Measurements from ENCODE around the gene PROM1. TPM values are rescaled to one million over a fixed set of nuclear protein-coding genes. Genes with fewer than 3 reads are reported as not detected.

Gene PROM1
- total RNA-seq, 5 donors from 2014 or later (not counting 1 experiment from before 2014, with no cell fraction given), result 0.38 to 2.0 (median 1.4) TPM

GRCh38 chr4:16029886-16030285 is 53.9 kb downstream of the PROM1 start:
- Mint-ChIP-seq H3K36me3 (no peaks in the 10 kb centered on the region), H3K27me3 (peaks cover 0 to 20% of the 10 kb centered on the region in 2 donors), H3K4me3 (no peak overlapping the region), H3K9me3 (no peaks in the 10 kb centered on the region), H3K4me1 (no peaks in the 10 kb centered on the region), H3K27ac (no peak overlapping the region)
- ChIA-PET POLR2A (no interaction called here), CTCF (interaction anchor here (0.6 to 5.5 kb wide), 8 partner anchors 161 to 1418 kb away, joined by 3 to 38 read pairs (median 3); no protein-coding TSS in a partner anchor)
- Histone ChIP-seq H3K4me1 (ENCODE audit: control insufficient read depth in 1 of 2, extremely low read depth in 1 of 2, insufficient read depth in 2 of 2, low read length in 2 of 2) (peaks cover 0 to 10% of the 10 kb centered on the region in 2 experiments), H3K4me3 (ENCODE audit: control insufficient read depth in 1 of 2, extremely low read depth in 1 of 2, low read length in 1 of 2) (no peak overlapping the region), H3K9me3 (no peaks in the 10 kb centered on the region), H3K27ac (ENCODE audit: low read length) (no peak overlapping the region), H3K27me3 (replicated peaks in 1 of 2; ENCODE audit: control insufficient read depth in 2 of 2, extremely low read depth in 1 of 2, insufficient read depth in 2 of 2, low read length in 1 of 2) (peaks cover 0 to 3% of the 10 kb centered on the region in 2 experiments), H3K36me3 (ENCODE audit: control insufficient read depth in 2 of 2, extremely low read depth in 1 of 2, insufficient read depth in 1 of 2, low read length in 1 of 2) (no peaks in the 10 kb centered on the region)
- WGBS (ENCODE audit: insufficient coverage), result no CpG with 5 or more reads among the region's 1 CpG
- DNase-seq (no peak), ATAC-seq (replicated peaks in 1 of 4) (no peak)

GRCh38 chr4:16029262-16029661 is 54.6 kb downstream of the PROM1 start:
- ChIA-PET POLR2A (no interaction called here), CTCF (interaction anchor here (0.7 to 5.5 kb wide), 3 partner anchors 188 to 236 kb away, joined by 3 to 38 read pairs (median 4); no protein-coding TSS in a partner anchor)
- no peaks in the 10 kb centered on the region for H3K9me3 Mint-ChIP-seq
- no peak overlapping the region for H3K27ac Mint-ChIP-seq
- H3K36me3 Mint-ChIP-seq, result no peaks in the 10 kb centered on the region
- DNase-seq (no peak), ATAC-seq (replicated peaks in 1 of 4) (no peak)
- Histone ChIP-seq H3K27me3 (replicated peaks in 1 of 2; ENCODE audit: control insufficient read depth in 2 of 2, extremely low read depth in 1 of 2, insufficient read depth in 2 of 2, low read length in 1 of 2) (peaks cover 0 to 3% of the 10 kb centered on the region in 2 experiments), H3K27ac (ENCODE audit: low read length) (no peak overlapping the region), H3K4me1 (ENCODE audit: control insufficient read depth in 1 of 2, extremely low read depth in 1 of 2, insufficient read depth in 2 of 2, low read length in 2 of 2) (peaks cover 0 to 10% of the 10 kb centered on the region in 2 experiments), H3K36me3 (ENCODE audit: control insufficient read depth in 2 of 2, extremely low read depth in 1 of 2, insufficient read depth in 1 of 2, low read length in 1 of 2) (no peaks in the 10 kb centered on the region), H3K9me3 (no peaks in the 10 kb centered on the region), H3K4me3 (ENCODE audit: control insufficient read depth in 1 of 2, extremely low read depth in 1 of 2, low read length in 1 of 2) (no peak overlapping the region)
- no peaks in the 10 kb centered on the region for H3K4me1 Mint-ChIP-seq
- WGBS (ENCODE audit: insufficient coverage), result no CpG with 5 or more reads among the region's 4 CpGs
- no peak overlapping the region for H3K4me3 Mint-ChIP-seq
- H3K27me3 Mint-ChIP-seq, result peaks cover 0 to 18% of the 10 kb centered on the region in 2 donors

- CTCF ChIA-PET, result interaction anchor here (0.6 to 5.5 kb wide), 2 partner anchors 237 to 289 kb away, joined by 3 to 38 read pairs; no protein-coding TSS in a partner anchor
- no peaks in the 10 kb centered on the region for H3K36me3 Mint-ChIP-seq
Measured at GRCh38 chr4:16027626-16028025, 56.2 kb downstream of the PROM1 start.

GRCh38 chr4:16027114-16027513 is 56.7 kb downstream of the PROM1 start:
- Histone ChIP-seq H3K27ac (ENCODE audit: low read length) (no peak overlapping the region), H3K27me3 (replicated peaks in 1 of 2; ENCODE audit: control insufficient read depth in 2 of 2, extremely low read depth in 1 of 2, insufficient read depth in 2 of 2, low read length in 1 of 2) (peaks cover 0 to 3% of the 10 kb centered on the region in 2 experiments), H3K4me3 (ENCODE audit: control insufficient read depth in 1 of 2, extremely low read depth in 1 of 2, low read length in 1 of 2) (no peak overlapping the region), H3K9me3 (no peaks in the 10 kb centered on the region), H3K36me3 (ENCODE audit: control insufficient read depth in 2 of 2, extremely low read depth in 1 of 2, insufficient read depth in 1 of 2, low read length in 1 of 2) (no peaks in the 10 kb centered on the region), H3K4me1 (ENCODE audit: control insufficient read depth in 1 of 2, extremely low read depth in 1 of 2, insufficient read depth in 2 of 2, low read length in 2 of 2) (peaks cover 0 to 10% of the 10 kb centered on the region in 2 experiments)
- POLR2A ChIA-PET, result no interaction called here
- H3K27ac Mint-ChIP-seq, result no peak overlapping the region
- no peaks in the 10 kb centered on the region for H3K36me3 Mint-ChIP-seq
- CTCF ChIA-PET, result interaction anchor here (0.6 to 5.5 kb wide), 2 partner anchors 238 to 289 kb away, joined by 3 to 38 read pairs; no protein-coding TSS in a partner anchor
- WGBS (ENCODE audit: insufficient coverage), result 71% methylated on average over 1 of the region's 2 CpGs
- DNase-seq (no peak), ATAC-seq (replicated peaks in 1 of 4) (no peak)
- H3K4me1 Mint-ChIP-seq, result no peaks in the 10 kb centered on the region
- H3K4me3 Mint-ChIP-seq, result no peak overlapping the region
- no peaks in the 10 kb centered on the region for H3K9me3 Mint-ChIP-seq
- peaks cover 0 to 26% of the 10 kb centered on the region in 2 donors for H3K27me3 Mint-ChIP-seq

More at GRCh38 chr4:16027626-16028025, 56.2 kb downstream of the PROM1 start:
- no peak for DNase-seq
- Mint-ChIP-seq H3K27ac (no peak overlapping the region), H3K9me3 (no peaks in the 10 kb centered on the region), H3K4me1 (no peaks in the 10 kb centered on the region), H3K27me3 (peaks cover 0 to 26% of the 10 kb centered on the region in 2 donors), H3K4me3 (no peak overlapping the region)
- POLR2A ChIA-PET, result no interaction called here
- WGBS (ENCODE audit: insufficient coverage), result no CpG with 5 or more reads among the region's 4 CpGs
- no peak overlapping the region for H3K4me3 ChIP-seq (ENCODE audit: control insufficient read depth in 1 of 2, extremely low read depth in 1 of 2, low read length in 1 of 2)
- H3K27me3 ChIP-seq (replicated peaks in 1 of 2; ENCODE audit: control insufficient read depth in 2 of 2, extremely low read depth in 1 of 2, insufficient read depth in 2 of 2, low read length in 1 of 2), result peaks cover 0 to 3% of the 10 kb centered on the region in 2 experiments
- no peaks in the 10 kb centered on the region for H3K36me3 ChIP-seq (ENCODE audit: control insufficient read depth in 2 of 2, extremely low read depth in 1 of 2, insufficient read depth in 1 of 2, low read length in 1 of 2)
- ATAC-seq (replicated peaks in 1 of 4), result no peak
- H3K9me3 ChIP-seq, result no peaks in the 10 kb centered on the region
- no peak overlapping the region for H3K27ac ChIP-seq (ENCODE audit: low read length)
- H3K4me1 ChIP-seq (ENCODE audit: control insufficient read depth in 1 of 2, extremely low read depth in 1 of 2, insufficient read depth in 2 of 2, low read length in 2 of 2), result peaks cover 0 to 10% of the 10 kb centered on the region in 2 experiments

- no peaks in the 10 kb centered on the region for H3K36me3 Mint-ChIP-seq
- Histone ChIP-seq H3K4me3 (ENCODE audit: control insufficient read depth in 1 of 2, extremely low read depth in 1 of 2, low read length in 1 of 2) (no peak overlapping the region), H3K27ac (ENCODE audit: low read length) (no peak overlapping the region), H3K4me1 (ENCODE audit: control insufficient read depth in 1 of 2, extremely low read depth in 1 of 2, insufficient read depth in 2 of 2, low read length in 2 of 2) (peaks cover 0 to 4% of the 10 kb centered on the region in 2 experiments), H3K9me3 (no peaks in the 10 kb centered on the region), H3K36me3 (ENCODE audit: control insufficient read depth in 2 of 2, extremely low read depth in 1 of 2, insufficient read depth in 1 of 2, low read length in 1 of 2) (no peaks in the 10 kb centered on the region), H3K27me3 (replicated peaks in 1 of 2; ENCODE audit: control insufficient read depth in 2 of 2, extremely low read depth in 1 of 2, insufficient read depth in 2 of 2, low read length in 1 of 2) (peaks cover 0 to 6% of the 10 kb centered on the region in 2 experiments)
- H3K9me3 Mint-ChIP-seq, result no peaks in the 10 kb centered on the region
- no peaks in the 10 kb centered on the region for H3K4me1 Mint-ChIP-seq
- ATAC-seq (replicated peaks in 1 of 4), result no peak
- no peak overlapping the region for H3K4me3 Mint-ChIP-seq
- POLR2A ChIA-PET, result no interaction called here
- no CpG with 5 or more reads among the region's 5 CpGs for WGBS (ENCODE audit: insufficient coverage)
- H3K27me3 Mint-ChIP-seq, result peaks cover 0 to 26% of the 10 kb centered on the region in 2 donors
- H3K27ac Mint-ChIP-seq, result no peak overlapping the region
- DNase-seq, result peak in 11 of 35 experiments; percentile 3 to 79 (median 15)
- CTCF ChIA-PET, result interaction anchor here (0.6 to 5.5 kb wide), 2 partner anchors 239 to 252 kb away, joined by 3 to 38 read pairs; no protein-coding TSS in a partner anchor
Measured at GRCh38 chr4:16026160-16026761, 57.6 kb downstream of the PROM1 start.

GRCh38 chr4:16025268-16025667 is 58.6 kb downstream of the PROM1 start:
- Mint-ChIP-seq H3K4me1 (no peaks in the 10 kb centered on the region), H3K27ac (no peak overlapping the region), H3K27me3 (peaks cover 0 to 29% of the 10 kb centered on the region in 2 donors), H3K9me3 (no peaks in the 10 kb centered on the region), H3K4me3 (no peak overlapping the region), H3K36me3 (no peaks in the 10 kb centered on the region)
- ATAC-seq (replicated peaks in 1 of 4) (no peak), DNase-seq (no peak)
- H3K27me3 ChIP-seq (replicated peaks in 1 of 2; ENCODE audit: control insufficient read depth in 2 of 2, extremely low read depth in 1 of 2, insufficient read depth in 2 of 2, low read length in 1 of 2), result peaks cover 0 to 6% of the 10 kb centered on the region in 2 experiments
- H3K27ac ChIP-seq (ENCODE audit: low read length), result no peak overlapping the region
- WGBS (ENCODE audit: insufficient coverage), result 83% methylated on average over 1 of the region's 5 CpGs
- ChIA-PET POLR2A (no interaction called here), CTCF (interaction anchor here (0.6 to 5.5 kb wide), 2 partner anchors 240 to 253 kb away, joined by 3 to 38 read pairs; no protein-coding TSS in a partner anchor)
- no peak overlapping the region for H3K4me3 ChIP-seq (ENCODE audit: control insufficient read depth in 1 of 2, extremely low read depth in 1 of 2, low read length in 1 of 2)
- H3K36me3 ChIP-seq (ENCODE audit: control insufficient read depth in 2 of 2, extremely low read depth in 1 of 2, insufficient read depth in 1 of 2, low read length in 1 of 2), result no peaks in the 10 kb centered on the region
- H3K4me1 ChIP-seq (ENCODE audit: control insufficient read depth in 1 of 2, extremely low read depth in 1 of 2, insufficient read depth in 2 of 2, low read length in 2 of 2), result no peaks in the 10 kb centered on the region
- no peaks in the 10 kb centered on the region for H3K9me3 ChIP-seq
